ENCODE data around the gene CEBPG. TPM values are rescaled to one million over a fixed set of nuclear protein-coding genes. Genes with fewer than 3 reads are reported as not detected.

The CEBPG gene
- total RNA-seq, 1 donor from 2014 or later = 39.7 TPM

DNA sequence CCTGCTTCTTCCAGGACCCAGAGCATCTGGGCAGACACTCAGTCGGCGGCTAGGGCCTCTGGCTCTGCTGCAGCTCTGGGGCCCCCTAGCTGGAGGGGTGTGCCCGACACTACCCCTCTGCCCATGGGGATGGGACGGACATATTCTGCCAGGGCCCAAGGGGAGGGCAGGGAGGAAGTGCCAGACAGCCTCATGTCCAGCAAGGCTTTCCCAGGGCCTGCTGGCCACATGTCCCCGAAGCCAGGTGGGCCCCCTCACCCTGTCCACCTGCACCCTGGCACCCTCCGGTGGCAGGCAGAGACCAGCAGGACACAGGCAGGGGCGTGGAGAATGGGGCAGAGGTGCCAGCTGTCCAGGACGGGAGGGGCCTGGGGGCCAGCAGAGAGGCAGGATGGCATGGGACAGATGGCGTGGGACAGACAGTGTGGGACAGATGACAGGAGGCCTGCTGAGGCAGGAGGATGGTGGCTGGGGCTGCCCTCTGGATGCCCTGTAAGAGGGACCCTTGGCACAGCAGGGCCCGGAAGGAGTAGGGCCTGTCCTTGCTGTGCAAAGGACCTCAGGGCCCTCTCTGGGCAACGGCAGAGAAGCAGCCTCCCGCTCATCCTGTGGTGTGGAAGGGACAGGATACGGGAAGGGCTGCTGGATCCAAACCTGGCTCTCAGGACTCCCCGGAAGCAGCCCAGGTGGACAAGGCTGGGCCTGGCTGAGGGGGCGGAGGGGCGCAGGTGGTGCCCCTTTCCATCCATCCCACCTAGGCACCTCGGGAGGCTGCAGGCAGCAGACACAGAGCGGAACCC, 29.1 kb downstream of the CEBPG start:
- Mint-ChIP-seq H3K4me3 (ENCODE audit: unreplicated experiment) (no peak overlapping the region), H3K4me1 (ENCODE audit: unreplicated experiment) (peaks cover 4% of the 10 kb centered on the region), H3K27ac (ENCODE audit: unreplicated experiment) (no peak overlapping the region), H3K27me3 (ENCODE audit: unreplicated experiment) (no peaks in the 10 kb centered on the region), H3K9me3 (ENCODE audit: unreplicated experiment) (no peaks in the 10 kb centered on the region), H3K36me3 (ENCODE audit: unreplicated experiment) (peaks cover 6% of the 10 kb centered on the region)
- no peak for DNase-seq (ENCODE audit: extremely low spot score, unreplicated experiment)
- TF ChIP-seq, protein P1, sequence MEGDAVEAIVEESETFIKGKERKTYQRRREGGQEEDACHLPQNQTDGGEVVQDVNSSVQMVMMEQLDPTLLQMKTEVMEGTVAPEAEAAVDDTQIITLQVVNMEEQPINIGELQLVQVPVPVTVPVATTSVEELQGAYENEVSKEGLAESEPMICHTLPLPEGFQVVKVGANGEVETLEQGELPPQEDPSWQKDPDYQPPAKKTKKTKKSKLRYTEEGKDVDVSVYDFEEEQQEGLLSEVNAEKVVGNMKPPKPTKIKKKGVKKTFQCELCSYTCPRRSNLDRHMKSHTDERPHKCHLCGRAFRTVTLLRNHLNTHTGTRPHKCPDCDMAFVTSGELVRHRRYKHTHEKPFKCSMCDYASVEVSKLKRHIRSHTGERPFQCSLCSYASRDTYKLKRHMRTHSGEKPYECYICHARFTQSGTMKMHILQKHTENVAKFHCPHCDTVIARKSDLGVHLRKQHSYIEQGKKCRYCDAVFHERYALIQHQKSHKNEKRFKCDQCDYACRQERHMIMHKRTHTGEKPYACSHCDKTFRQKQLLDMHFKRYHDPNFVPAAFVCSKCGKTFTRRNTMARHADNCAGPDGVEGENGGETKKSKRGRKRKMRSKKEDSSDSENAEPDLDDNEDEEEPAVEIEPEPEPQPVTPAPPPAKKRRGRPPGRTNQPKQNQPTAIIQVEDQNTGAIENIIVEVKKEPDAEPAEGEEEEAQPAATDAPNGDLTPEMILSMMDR (IDR thresholded peaks at IDR 0.05) = no peak

DNA sequence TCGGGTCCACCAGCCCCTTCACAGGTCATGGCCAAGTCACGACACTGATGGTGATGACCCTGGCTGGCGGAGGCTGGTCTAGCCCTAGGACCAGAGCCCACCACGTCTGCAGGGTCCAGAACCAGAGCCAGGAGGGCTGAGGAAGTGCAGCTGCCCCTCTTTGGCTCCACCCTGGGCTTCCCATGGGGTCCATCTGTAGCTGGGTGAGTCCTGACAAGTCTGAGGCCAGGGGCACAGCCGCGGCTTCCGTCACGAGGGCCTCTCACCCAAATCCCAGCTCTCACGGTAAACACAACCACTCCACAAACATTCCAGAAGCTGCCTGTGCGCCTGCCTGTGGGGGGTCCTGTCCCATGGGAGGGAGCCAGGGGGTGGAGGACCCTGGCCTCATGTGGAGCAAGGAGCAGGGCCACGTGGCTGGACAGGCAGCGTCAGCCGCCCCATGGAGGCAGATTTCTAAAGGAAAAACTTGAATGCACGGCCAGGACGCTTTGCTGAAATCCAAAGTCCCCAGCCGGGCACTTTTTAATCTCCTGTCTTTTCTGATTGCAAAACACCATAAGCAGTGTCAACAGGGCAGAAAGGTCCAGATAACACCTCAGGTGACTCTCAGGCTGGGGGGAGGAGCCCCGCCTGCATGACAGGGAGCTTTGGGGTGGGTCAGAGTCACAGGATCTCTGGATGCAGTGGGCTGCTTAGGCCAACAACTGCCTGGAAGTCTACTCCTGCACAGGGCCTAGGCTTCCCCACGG, 29.9 kb downstream of the CEBPG start:
- H3K27me3 Mint-ChIP-seq (ENCODE audit: unreplicated experiment) = no peaks in the 10 kb centered on the region
- peaks cover 6% of the 10 kb centered on the region for H3K36me3 Mint-ChIP-seq (ENCODE audit: unreplicated experiment)
- peaks cover 2% of the 10 kb centered on the region for H3K4me1 Mint-ChIP-seq (ENCODE audit: unreplicated experiment)
- H3K4me3 Mint-ChIP-seq (ENCODE audit: unreplicated experiment) = no peak overlapping the region
- DNase-seq (ENCODE audit: extremely low spot score, unreplicated experiment) = no peak
- no peak overlapping the region for H3K27ac Mint-ChIP-seq (ENCODE audit: unreplicated experiment)
- TF ChIP-seq, protein P1 (IDR thresholded peaks at IDR 0.05) = no peak
- H3K9me3 Mint-ChIP-seq (ENCODE audit: unreplicated experiment) = no peaks in the 10 kb centered on the region

DNA sequence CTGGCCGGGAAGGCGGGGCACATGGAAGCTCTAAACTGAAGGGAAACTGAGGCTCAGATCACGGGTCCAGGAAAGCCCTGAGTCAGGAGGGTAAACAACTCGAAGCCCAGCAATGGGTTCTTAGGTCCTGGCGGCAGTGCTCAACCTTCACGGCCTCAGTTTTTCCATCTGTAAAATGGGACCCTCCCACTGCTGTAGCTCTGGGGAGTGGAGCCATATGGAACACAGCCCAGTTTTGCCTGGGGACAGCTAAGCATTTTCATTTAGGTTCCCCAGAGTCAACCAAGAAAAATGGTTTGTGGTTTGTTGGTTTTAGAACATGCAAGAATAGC, 30.4 kb downstream of the CEBPG start:
- TF ChIP-seq, protein P1 (IDR thresholded peaks at IDR 0.05) = no peak
- no peak for DNase-seq (ENCODE audit: extremely low spot score, unreplicated experiment)
- H3K27ac Mint-ChIP-seq (ENCODE audit: unreplicated experiment) = no peak overlapping the region
- H3K4me3 Mint-ChIP-seq (ENCODE audit: unreplicated experiment) = no peak overlapping the region
- H3K36me3 Mint-ChIP-seq (ENCODE audit: unreplicated experiment) = peaks cover 6% of the 10 kb centered on the region
- H3K9me3 Mint-ChIP-seq (ENCODE audit: unreplicated experiment) = no peaks in the 10 kb centered on the region
- no peaks in the 10 kb centered on the region for H3K27me3 Mint-ChIP-seq (ENCODE audit: unreplicated experiment)
- no peaks in the 10 kb centered on the region for H3K4me1 Mint-ChIP-seq (ENCODE audit: unreplicated experiment)

DNA sequence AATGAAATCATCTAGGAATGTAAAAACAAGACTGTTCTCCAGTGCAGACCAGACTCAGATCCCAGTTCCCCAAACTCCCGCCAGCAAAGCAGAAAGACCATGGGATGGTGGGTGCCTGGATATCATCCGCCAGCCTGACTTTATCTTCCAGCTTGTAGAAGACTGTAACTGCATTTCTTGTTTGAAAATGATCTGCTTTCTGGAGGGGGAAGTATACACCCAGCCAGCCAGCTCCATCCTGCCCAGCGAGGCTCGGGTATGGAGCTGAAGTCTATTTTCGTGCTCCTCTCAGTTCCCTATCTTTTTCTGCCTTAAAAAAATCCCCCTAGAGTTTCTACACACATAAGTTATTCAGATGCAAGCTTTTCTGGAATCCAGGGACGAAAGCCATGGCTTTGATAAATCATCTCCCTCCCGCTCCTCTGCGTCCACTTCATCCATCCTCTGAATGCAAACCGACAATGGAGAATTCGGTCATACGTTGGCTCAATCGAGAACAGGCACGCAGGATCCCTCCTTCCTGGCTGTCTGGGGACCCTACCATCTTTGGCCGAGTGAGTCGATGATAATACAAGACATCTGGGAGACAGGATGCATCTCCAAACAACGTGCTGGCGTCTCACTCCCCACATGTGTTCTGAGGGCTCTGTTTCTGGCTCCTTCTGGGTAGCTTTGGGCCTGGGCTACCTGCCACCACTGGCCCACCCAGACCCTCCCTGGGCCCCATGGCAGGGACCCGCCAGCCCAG, 31.2 kb downstream of the CEBPG start:
- no peak overlapping the region for H3K27ac Mint-ChIP-seq (ENCODE audit: unreplicated experiment)
- TF ChIP-seq, protein P1 (IDR thresholded peaks at IDR 0.05) = no peak
- no peaks in the 10 kb centered on the region for H3K9me3 Mint-ChIP-seq (ENCODE audit: unreplicated experiment)
- no peaks in the 10 kb centered on the region for H3K27me3 Mint-ChIP-seq (ENCODE audit: unreplicated experiment)
- no peaks in the 10 kb centered on the region for H3K4me1 Mint-ChIP-seq (ENCODE audit: unreplicated experiment)
- DNase-seq (ENCODE audit: extremely low spot score, unreplicated experiment) = no peak
- H3K4me3 Mint-ChIP-seq (ENCODE audit: unreplicated experiment) = no peak overlapping the region
- H3K36me3 Mint-ChIP-seq (ENCODE audit: unreplicated experiment) = peaks cover 5% of the 10 kb centered on the region

DNA sequence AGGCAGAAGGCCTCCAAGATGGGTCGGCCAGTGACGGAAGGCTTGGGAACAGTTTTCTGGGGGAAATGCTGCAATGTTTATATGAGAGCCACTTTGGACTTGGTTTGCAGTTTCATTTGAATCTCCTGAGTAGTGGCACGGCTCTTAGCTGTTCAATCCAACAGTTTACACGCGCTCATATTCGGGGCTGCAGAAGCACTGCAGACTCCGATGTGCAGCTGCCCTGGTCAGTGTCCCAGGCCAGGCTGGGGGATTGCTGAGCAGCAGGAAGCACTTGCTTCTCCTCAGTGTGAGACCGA, 31.7 kb downstream of the CEBPG start:
- no peaks in the 10 kb centered on the region for H3K27me3 Mint-ChIP-seq (ENCODE audit: unreplicated experiment)
- TF ChIP-seq, protein P1 (IDR thresholded peaks at IDR 0.05) = no peak
- no peaks in the 10 kb centered on the region for H3K4me1 Mint-ChIP-seq (ENCODE audit: unreplicated experiment)
- H3K36me3 Mint-ChIP-seq (ENCODE audit: unreplicated experiment) = peaks cover 2% of the 10 kb centered on the region
- H3K4me3 Mint-ChIP-seq (ENCODE audit: unreplicated experiment) = no peak overlapping the region
- no peak overlapping the region for H3K27ac Mint-ChIP-seq (ENCODE audit: unreplicated experiment)
- H3K9me3 Mint-ChIP-seq (ENCODE audit: unreplicated experiment) = no peaks in the 10 kb centered on the region
- DNase-seq (ENCODE audit: extremely low spot score, unreplicated experiment) = no peak
